ENCODE measurements around the gene DELE1.

DELE1 gene, protein sequence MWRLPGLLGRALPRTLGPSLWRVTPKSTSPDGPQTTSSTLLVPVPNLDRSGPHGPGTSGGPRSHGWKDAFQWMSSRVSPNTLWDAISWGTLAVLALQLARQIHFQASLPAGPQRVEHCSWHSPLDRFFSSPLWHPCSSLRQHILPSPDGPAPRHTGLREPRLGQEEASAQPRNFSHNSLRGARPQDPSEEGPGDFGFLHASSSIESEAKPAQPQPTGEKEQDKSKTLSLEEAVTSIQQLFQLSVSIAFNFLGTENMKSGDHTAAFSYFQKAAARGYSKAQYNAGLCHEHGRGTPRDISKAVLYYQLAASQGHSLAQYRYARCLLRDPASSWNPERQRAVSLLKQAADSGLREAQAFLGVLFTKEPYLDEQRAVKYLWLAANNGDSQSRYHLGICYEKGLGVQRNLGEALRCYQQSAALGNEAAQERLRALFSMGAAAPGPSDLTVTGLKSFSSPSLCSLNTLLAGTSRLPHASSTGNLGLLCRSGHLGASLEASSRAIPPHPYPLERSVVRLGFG

DNA sequence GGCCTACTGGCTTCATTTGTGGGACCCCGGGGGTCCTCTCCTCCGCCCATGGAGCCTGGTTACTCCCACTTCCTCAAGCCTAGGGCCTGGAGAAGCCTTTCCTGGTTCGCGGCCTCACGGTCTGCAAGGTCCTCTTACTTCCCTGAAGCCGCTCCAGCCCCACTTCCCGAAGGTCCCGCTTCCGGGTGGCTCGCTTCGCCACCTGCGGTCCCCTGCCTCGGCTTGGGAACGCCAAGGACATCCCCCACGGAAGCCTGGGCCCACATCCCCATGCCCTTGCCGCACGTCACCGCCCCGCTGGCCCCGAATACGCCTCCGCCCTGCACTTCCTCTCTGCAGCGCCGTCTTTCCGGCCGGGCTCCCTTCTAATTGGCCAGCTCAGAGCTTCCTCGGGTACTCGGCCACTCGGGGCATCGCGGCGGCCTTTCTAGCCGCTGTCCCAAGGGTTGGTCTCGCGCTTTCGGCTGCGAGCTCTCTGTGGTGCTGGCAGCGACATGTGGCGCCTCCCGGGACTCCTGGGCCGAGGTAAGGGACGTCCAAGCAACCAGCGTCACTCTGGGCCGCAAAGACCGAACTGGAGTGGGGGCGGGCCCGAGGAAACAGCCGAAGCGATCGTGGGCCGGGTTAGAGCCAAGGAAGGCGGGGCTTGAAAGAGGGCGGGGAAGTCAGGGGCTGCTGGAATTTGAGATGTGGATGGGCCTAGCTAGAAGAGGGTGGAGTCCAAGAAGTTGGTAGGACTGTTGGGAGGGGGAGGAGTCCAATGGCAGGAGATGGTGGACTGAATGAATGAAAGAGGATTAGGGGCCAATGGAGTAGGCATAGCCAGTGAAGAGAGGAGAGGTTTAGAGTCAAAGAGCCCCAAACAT lies at the start of gene DELE1:
TSS of gene DELE1 (plus strand) at position 424 of the 866 bp plus-strand sequence. CDS start at position 495, 71 bp downstream.
- H3K36me3 Mint-ChIP-seq = peaks cover 3% of the 10 kb centered on the region
- peaks cover 28% of the 10 kb centered on the region for H3K4me1 Mint-ChIP-seq (ENCODE audit: low read depth)
- no peaks in the 10 kb centered on the region for H3K27me3 Mint-ChIP-seq
- H3K9me3 Mint-ChIP-seq (ENCODE audit: low read depth) = no peaks in the 10 kb centered on the region
- peak within 1 kb of the TSS; percentile 94 for H3K4me3 Mint-ChIP-seq
- H3K27ac Mint-ChIP-seq = peak within 1 kb of the TSS; percentile 91

DNA sequence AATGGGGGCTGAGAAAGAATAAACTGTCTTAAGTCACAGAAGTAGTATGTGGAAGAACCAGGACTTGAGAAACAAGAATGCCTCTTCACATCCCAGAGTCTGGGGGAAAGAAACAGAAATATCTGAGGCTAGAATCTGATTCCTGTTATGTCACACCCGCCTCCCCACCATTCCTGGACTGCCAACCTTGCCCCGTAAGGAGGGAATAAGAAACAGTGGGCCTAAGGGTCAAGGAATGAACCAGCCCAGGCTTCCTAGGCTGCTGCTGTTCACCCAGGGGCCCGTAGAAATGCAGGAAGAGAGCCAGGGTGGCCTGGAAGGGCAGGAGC lies 49.8 kb upstream of the DELE1 start:
- H3K27ac Mint-ChIP-seq = no peak overlapping the region
- peaks cover 17% of the 10 kb centered on the region for H3K4me1 Mint-ChIP-seq (ENCODE audit: low read depth)
- no peaks in the 10 kb centered on the region for H3K9me3 Mint-ChIP-seq (ENCODE audit: low read depth)
- no peak overlapping the region for H3K4me3 Mint-ChIP-seq
- peaks cover 32% of the 10 kb centered on the region for H3K27me3 Mint-ChIP-seq
- no peaks in the 10 kb centered on the region for H3K36me3 Mint-ChIP-seq

DNA sequence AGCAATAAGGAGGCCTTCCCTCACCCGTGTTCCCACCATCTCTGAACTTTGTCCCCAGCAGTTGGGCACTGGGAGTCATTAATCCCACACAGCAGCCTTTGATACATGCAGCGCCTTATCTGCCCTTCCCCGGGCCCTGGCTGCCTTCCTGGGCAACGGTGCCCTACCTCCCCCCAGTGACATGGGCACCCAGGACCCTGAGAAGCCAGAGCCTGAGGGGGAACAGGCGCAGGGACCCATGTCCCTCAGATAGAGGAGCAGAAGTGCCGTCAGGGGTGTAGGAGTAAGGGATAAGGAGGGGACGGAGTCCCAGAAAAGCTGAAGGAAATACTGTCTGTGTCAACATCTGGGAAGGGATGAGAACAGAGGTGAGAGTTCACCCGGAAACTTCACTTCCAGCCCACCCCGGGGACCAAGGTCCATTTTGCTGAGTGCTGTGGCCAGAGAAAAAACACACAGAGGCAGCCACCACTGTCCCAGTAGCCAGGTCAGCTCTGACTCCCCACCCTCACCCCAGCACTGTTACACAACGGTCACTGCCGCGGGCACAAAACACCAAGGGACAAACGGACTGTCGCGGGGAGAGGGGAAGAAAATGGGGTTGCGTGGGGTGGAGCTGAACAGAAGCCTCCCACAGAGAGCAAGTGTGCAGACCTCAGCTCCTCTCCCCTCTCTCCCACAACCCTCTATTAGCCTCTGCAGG lies 49.3 kb upstream of the DELE1 start:
- Mint-ChIP-seq H3K9me3 (ENCODE audit: low read depth) (no peaks in the 10 kb centered on the region), H3K27ac (no peak overlapping the region), H3K36me3 (no peaks in the 10 kb centered on the region), H3K27me3 (peaks cover 36% of the 10 kb centered on the region), H3K4me1 (ENCODE audit: low read depth) (peaks cover 21% of the 10 kb centered on the region), H3K4me3 (no peak overlapping the region)

DNA sequence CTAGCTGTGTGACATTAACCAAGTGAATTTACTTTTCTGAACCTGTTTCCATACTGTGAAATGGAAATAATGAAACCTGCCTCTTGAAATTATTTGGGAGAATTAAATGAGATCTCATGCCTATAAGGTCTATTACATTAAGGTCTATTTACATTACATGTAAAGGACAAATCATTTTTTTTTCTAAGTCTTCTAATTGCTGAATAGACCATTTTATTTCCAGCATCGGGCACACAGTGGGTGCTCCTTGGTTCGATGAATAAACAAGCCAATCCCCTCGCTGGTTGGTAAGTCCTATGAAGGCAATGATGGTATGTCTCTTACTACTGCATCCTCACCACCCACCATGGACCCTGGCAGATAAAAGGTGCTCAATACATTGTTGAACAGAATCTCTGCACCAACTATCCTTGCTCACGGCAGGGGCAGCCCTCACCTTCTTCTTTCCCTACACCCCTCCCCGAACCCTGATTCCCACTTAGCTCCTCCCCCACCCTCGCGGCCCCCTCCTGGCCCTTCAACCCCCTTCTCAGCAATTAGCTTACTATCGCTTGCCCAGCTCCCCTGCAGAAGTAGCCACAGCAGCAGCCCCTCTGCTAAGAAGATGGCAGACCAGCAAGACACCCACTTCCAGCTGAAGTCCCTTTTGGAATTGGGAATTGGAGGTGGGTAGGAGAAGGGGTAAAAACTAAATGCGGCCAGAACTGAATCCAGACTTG lies 48.5 kb upstream of the DELE1 start:
- Mint-ChIP-seq H3K9me3 (ENCODE audit: low read depth) (no peaks in the 10 kb centered on the region), H3K36me3 (no peaks in the 10 kb centered on the region), H3K27ac (no peak overlapping the region), H3K27me3 (peaks cover 39% of the 10 kb centered on the region), H3K4me1 (ENCODE audit: low read depth) (peaks cover 22% of the 10 kb centered on the region), H3K4me3 (peak overlapping the region; percentile 63)

DNA sequence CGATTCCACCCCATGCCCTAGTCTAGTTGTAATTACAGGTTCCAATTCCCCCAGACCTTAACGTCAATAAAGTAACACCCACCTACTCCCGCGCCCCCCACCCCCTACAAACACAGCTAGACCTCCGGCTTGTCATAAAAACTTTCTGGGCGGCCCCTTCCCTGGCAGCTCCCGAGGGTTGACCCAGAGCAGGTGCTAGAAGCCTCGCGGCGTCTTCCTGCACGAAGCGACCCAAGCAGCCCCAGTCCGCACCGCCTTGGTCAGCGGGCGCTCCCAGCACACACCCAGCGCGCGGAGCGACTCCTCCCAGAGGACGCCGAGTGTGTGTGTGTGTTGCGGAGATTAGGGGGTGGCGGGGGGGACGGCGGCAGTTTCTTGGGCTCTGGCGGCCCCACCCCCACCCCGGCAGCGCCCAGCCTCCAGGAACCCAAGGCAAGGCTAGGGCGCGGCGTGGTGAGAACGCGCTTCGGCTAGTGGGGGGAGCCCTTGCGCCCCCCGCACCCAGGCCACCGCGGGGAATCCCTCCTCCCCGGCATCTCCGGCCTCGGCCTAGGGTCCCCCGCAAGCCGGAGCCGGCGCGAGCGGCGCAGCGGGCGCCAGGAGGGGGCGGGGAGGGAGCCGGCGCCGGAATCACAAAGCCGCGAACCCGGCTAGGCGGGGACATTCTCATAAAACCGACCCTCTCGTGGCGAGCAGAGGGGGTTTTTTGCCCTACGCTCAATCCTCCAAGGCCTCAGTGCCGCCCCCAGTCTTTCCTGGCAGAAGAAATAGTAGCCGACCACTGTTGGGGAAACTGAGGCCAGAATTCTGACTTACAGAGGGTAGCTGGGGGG lies 47.7 kb upstream of the DELE1 start:
- H3K27me3 Mint-ChIP-seq = peaks cover 36% of the 10 kb centered on the region
- peaks cover 22% of the 10 kb centered on the region for H3K4me1 Mint-ChIP-seq (ENCODE audit: low read depth)
- H3K9me3 Mint-ChIP-seq (ENCODE audit: low read depth) = no peaks in the 10 kb centered on the region
- no peaks in the 10 kb centered on the region for H3K36me3 Mint-ChIP-seq
- H3K4me3 Mint-ChIP-seq = peak overlapping the region; percentile 63
- no peak overlapping the region for H3K27ac Mint-ChIP-seq

DNA sequence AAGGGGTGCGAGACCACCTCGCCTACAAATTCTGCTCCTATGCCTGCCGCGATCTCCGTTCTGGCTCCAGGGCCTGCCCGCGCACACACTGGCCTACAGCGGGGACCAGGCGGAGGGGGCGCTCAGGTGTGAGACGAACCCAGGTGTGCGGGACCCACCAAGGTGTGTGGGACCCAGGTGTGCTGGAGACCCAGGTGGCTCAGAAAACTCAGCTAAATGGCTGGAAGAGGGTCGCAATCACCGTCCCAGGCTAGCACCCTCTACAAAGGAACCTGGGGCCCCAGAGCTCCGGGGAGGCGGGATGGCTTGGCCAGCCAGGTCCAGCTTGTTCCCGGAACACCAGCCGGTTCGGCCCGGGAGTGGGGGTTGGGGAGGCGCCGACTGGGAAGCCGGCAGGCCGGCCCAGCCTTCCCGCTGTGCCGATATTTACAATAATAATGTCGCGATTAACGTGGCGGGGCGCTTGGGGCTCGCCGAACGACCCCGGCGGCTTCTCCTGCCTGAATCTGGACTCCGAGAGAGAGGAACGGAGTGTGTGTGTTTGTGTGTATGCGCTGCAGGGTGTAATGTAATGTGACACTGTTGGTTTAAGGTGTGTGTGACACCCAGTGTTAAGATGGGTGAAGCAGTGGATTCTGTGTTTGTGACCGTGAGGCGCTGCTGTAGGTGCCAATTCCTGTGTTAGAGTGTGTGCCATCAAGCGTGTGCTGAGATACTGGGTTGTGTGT lies 46.9 kb upstream of the DELE1 start:
- peaks cover 42% of the 10 kb centered on the region for H3K27me3 Mint-ChIP-seq
- no peaks in the 10 kb centered on the region for H3K36me3 Mint-ChIP-seq
- H3K9me3 Mint-ChIP-seq (ENCODE audit: low read depth) = no peaks in the 10 kb centered on the region
- no peak overlapping the region for H3K27ac Mint-ChIP-seq
- peaks cover 22% of the 10 kb centered on the region for H3K4me1 Mint-ChIP-seq (ENCODE audit: low read depth)
- H3K4me3 Mint-ChIP-seq = peak overlapping the region; percentile 68

DNA sequence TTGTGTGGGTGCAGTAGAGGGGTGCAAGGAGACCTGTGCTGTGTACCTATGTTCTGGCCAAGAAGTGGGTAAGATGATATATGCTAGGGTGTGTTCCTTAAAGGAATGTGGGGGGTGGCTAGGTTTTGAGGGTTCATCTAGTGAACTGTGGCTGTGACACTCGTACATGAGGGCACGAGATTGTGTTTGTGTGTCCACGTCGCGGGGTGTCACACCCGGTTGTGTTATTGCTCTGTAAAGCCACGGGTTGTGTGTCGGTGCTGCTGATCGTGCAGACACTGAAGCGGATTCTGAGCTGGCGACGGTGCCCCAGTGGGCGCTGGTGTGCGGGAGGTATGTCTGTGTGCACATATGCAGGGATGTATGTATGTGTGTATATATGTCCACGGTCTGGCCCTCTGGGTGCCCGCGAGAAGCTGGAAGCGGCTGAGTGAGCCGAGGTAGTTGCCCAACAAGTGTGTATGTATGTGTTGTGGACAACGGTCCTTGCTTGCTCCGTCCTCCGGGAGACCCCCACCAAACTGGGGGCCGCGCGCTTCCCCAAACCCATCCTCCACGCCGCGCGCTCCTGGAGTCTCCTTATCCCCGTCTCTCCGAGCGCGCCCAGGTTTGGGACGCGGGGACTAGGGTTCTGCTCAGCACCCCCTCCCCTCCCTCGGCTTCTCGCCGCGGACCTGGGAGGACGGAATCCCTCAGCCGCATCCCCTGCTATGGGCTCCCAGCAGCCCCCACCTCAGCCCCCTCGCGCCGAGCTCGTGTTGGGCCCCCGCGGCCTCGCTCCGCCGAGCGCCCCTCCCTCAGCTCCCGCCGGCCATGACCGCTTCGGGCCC lies 46.1 kb upstream of the DELE1 start:
- no peak overlapping the region for H3K27ac Mint-ChIP-seq
- peak overlapping the region; percentile 68 for H3K4me3 Mint-ChIP-seq
- peaks cover 46% of the 10 kb centered on the region for H3K27me3 Mint-ChIP-seq
- no peaks in the 10 kb centered on the region for H3K36me3 Mint-ChIP-seq
- H3K9me3 Mint-ChIP-seq (ENCODE audit: low read depth) = no peaks in the 10 kb centered on the region
- H3K4me1 Mint-ChIP-seq (ENCODE audit: low read depth) = peaks cover 23% of the 10 kb centered on the region

DNA sequence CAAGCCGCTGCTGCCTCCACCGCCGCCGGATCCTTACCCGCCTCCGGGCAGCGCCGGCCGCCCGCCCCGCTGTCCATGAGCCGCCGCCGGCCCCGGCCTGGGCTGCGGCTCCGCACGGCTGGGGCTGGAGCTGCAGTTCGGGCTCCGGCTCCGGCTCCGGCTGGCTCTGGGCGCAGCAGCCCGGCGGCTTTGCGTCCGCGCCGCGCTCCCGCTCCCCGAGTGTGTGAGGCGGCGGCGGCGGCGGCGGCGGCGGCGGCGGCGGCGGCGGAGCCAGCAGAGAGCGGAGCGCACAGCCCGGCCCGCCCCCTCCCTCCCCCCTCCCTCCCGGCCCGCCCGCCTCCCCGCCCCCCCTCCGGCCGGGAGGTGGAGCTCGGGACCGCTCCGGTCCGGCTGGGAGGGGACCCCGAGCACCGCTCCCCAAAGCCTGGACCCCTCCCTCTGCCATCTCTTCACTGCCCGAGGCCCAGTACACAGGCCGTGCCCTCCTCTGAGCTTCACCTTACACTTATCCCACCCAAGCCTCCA lies 45.4 kb upstream of the DELE1 start, which contains the start of gene PCDH1:
TSS of gene PCDH1 (minus strand) at position 225 of the 525 bp plus-strand sequence. CDS start at position 77, 148 bp downstream.
- Mint-ChIP-seq H3K4me3 (peak within 1 kb of the TSS; percentile 81), H3K27me3 (peaks cover 47% of the 10 kb centered on the region), H3K9me3 (ENCODE audit: low read depth) (no peaks in the 10 kb centered on the region), H3K27ac (peak within 1 kb of the TSS; percentile 42), H3K4me1 (ENCODE audit: low read depth) (peaks cover 24% of the 10 kb centered on the region), H3K36me3 (no peaks in the 10 kb centered on the region)

DNA sequence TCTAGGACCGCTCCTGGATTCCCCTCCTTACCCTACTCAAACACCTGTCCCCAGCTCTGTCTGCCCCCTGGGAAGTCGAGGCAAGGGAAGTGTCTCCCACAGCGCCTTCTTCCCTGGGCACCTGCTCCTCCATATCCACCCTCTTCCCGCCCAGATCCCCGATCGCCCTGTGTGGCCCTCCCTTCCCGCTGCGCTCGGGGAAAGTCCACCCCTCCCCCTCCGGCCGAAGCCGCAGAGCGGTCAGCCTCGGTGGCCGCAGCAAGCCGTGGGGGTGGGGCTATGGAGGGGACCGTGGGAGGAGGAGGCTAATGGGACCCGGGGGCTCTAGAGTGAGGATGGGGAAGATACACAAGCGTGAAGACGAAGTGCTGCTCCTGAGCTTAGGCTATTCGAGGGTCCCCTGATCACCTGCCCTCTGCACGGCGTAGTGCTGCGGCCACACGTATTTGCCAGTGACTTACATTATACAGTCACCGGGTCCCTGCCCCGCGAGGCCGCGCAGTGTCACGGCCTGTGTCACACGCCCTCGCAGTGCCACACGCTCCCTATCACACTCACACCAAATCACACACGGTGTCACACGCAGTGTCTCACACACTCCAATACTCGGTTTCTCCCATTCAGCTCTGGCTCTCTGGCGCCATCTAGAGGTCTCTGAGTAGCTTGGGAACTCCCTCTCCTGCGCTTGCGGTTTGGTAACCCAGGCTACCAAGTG lies 44.8 kb upstream of the DELE1 start:
- Mint-ChIP-seq H3K4me1 (ENCODE audit: low read depth) (peaks cover 26% of the 10 kb centered on the region), H3K4me3 (peak overlapping the region; percentile 81), H3K36me3 (no peaks in the 10 kb centered on the region), H3K9me3 (ENCODE audit: low read depth) (no peaks in the 10 kb centered on the region), H3K27me3 (peaks cover 45% of the 10 kb centered on the region), H3K27ac (peak overlapping the region; percentile 42)

DNA sequence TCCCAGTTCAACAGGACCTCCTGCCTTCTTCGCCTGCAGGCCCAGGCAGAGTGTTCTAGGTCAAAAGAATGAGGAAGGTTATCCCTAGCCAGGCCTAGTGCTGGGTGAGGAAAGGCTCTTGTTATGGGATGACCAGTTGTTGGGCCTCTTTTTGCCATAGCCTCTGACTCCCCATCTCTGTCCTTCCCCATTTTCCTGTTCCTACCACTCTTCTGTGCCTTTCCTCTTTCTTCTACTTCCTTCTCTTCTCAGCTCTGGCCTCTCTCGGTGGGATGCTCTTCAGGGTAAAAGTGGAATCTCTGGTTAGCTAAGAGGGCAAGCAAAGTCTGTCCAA lies 44.3 kb upstream of the DELE1 start:
- H3K4me3 Mint-ChIP-seq = peak overlapping the region; percentile 81
- peaks cover 26% of the 10 kb centered on the region for H3K4me1 Mint-ChIP-seq (ENCODE audit: low read depth)
- H3K27ac Mint-ChIP-seq = no peak overlapping the region
- H3K27me3 Mint-ChIP-seq = peaks cover 46% of the 10 kb centered on the region
- H3K36me3 Mint-ChIP-seq = no peaks in the 10 kb centered on the region
- H3K9me3 Mint-ChIP-seq (ENCODE audit: low read depth) = no peaks in the 10 kb centered on the region

DNA sequence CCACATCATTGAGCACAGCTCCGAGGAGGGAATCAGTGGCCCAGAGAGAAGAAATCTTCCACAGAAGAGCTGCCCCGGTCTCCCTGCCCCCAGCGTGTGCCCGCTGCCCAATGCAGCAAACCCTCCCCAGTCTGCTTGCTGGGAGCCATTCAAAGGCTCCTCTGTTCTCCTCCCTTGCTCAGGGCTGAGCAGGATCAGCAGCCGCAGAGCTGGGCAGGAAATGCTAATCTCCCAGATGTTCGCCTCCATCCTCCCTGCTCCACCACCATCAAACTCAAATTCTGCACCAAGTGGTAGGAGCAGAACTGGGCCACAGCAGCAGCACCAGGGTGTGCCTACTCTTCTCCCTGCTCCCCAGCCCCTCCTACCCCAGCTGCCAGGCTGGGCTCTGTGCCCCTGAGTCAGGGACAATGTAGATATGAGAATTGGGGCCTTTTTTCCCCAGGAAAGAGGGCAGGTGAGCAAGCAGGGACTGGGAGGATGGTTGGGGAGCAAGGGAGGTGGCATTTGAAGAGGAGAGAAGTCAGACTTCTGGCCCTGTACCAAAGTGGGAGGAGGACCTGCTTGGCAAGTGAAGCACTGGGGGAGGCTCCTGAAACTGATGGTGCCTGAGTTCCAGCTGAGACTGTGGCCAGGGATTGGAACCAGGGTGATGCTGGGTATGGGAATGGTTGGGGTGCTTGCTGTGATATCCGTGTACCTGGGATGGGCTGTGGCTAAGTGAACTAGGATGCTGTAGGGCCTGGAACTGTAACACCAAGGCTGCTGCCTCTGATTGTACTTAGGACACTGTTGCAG lies 43.5 kb upstream of the DELE1 start:
- Mint-ChIP-seq H3K4me3 (no peak overlapping the region), H3K27me3 (peaks cover 46% of the 10 kb centered on the region), H3K27ac (no peak overlapping the region), H3K36me3 (no peaks in the 10 kb centered on the region), H3K9me3 (ENCODE audit: low read depth) (no peaks in the 10 kb centered on the region), H3K4me1 (ENCODE audit: low read depth) (peaks cover 26% of the 10 kb centered on the region)

All from activated naive CD8-positive, alpha-beta T cell (primary cell).